ENCODE data around the gene PCSK6.
"Not testable (repeated sequence)": the region's sequence is repeated elsewhere in the genome, so short reads cannot be mapped to it uniquely, and the experiment has no call there.

Gene PCSK6

GRCh38 chr15:101303408-101303807, 186.1 kb downstream of the PCSK6 start:
- no peak for DNase-seq

- DNase-seq: no peak
These were observed 192.8 kb downstream of the PCSK6 start for GRCh38 chr15:101296418-101297405.

DNA sequence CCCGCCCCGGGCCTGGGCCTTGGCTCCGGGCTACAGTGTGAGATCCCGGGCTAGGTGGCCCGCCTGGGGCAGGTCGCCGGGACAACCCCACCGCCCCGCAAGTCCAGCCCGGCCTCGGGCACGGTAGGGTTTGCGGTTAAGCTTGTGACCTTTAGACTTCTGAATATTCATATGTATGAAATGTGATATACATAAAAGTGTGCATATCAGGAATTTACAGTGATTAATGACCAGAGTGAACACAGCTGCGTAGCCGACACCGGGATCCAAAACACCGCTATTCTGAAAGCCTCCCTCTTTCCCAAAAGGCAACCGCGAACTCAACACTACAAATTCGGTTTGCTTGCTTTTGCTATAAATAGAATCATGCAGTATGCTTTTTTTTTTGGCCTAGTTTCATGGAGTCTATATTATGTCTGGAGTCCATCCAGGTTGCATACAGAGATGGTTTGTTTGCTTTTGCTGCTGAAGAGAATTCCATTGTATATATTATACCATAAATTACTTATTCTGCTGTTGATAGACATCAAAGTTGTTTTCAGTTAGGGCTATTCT, 193.8 kb downstream of the PCSK6 start:
- no peak for DNase-seq

DNA sequence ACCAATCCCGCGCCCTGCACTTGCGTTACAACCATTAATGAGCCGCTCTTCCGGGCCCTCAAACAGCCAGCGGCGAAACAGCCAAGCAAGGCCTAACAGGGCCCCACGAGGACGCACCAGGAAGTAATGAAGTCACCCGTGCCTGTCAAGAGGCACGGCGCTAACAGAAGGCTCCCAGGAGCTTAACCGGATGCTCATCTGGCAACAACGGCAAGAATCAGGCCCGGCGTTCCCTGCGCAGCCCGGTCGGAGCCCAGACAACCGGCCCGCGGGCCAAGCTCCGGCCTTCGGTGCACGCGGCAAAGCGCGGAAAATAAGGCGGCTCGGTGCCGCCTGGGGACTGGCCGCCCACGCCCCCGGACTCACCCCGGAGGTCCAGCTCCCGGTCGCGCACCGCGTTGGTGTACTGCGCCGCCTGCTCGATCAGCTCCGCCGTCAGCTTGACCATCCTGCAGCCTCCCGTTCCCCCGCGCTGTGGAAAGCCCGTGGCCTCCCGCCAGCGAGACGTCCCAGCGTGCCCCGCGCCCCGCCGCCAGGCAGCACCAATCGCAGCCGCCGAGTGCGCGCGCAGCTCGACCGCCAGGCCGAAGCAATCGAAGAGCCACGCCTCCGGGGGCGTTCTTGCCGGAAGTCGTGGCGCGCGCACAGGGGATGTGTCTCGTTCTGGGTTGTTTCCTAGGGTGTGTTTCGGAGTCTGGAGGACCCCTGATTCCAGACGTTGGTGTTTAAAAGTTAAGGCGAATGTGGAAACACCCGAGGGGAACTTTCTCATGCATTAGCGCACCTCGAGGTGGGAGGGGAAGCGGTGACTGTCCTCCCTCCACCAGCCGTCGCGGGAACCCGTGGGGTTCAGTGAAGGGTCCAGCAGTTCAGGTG, 194.5 kb downstream of the PCSK6 start, which contains the start of gene SNRPA1:
Gene SNRPA1 (minus strand): TSS at position 518 of the 876 bp plus-strand sequence. CDS start 70 bp downstream, at position 448.
- peak; percentile 90 to 95 for DNase-seq

GRCh38 chr15:101293122-101293521, 196.4 kb downstream of the PCSK6 start:
- DNase-seq: no peak

- no peak for DNase-seq
These were observed 200.5 kb downstream of the PCSK6 start for GRCh38 chr15:101288905-101289513.

DNA sequence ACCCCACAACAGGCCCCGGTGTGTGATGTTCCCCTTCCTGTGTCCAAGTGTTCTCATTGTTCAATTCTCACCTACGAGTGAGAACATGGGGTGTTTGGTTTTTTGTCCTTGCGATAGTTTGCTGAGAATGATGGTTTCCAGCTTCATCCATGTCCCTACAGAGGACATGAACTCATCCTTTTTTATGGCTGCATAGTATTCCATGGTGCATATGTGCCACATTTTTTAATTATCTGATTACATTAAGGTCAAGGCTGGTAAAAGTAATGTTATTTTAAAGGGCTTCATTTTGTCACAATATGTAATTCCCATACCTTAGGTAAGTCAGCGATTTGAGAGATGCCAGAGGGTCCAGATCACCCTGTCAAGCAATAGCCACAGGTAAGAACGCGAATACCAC, 202.2 kb downstream of the PCSK6 start:
- DNase-seq: not testable (repeated sequence)

GRCh38 chr15:101286471-101287114, 202.9 kb downstream of the PCSK6 start:
- no peak for DNase-seq

DNA sequence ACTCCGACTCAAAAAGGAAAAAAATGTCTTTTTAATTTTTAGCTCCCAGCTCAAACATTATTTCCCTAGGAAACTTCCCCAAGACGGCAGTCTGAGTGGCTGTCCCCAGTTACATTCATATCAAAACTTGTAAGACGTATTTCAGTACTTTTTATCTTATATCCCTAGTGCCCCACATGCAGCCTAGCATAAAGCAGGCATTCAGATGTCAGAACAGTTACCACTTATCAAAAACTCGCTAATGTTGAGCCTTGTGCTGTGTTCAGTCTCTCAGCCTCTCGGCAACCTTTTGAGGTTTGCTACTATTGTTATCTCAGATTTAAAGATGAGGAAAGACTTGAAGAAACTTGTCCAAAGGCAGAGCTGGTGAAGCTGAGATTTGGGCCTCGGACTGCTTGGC, 205.6 kb downstream of the PCSK6 start:
- no peak for DNase-seq

GRCh38 chr15:101280007-101280406, 209.5 kb downstream of the PCSK6 start:
- DNase-seq: no peak

- no peak for DNase-seq
These were observed 211.5 kb downstream of the PCSK6 start for GRCh38 chr15:101277943-101278564.

DNA sequence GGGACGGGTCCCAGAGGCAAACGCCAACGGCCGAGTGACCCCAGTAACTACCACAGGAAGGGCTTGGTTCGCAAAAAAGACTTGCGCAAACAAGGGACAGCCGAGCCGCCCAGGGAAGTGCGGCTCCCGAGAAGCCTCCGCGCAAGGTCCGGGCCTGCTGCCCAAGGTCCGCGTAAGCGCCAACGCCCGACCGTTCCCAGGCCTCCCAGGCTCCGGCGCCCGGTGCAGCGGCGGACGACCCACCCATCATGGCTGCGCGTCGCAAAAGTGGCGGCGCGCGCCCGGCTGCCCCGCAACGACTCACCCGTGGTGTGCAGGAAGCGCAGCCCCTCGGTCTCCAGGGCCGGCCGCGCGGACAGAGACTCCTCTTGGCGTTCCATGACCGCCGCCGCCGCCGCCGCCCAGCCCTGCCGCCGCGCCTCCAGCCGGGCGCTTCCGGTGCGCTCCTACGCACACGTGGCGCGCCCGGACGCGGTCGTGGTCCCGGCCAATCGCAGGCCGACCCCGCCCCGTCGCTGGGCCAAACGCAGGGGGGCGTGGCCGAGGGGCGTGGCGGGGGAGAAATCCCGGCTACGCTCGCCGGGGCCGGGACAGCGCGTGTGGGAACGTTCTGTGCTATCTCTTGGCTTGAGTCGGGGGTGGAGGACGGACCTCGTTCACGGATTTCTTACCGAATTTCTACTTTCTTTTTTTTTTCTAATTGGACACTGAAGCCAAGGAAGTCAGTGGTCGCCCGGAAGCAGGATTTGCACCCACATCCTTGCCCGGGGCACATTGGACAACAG, 212.3 kb downstream of the PCSK6 start, which contains the start of gene SELENOS:
Gene SELENOS (minus strand): TSS at position 448 of the 785 bp plus-strand sequence. CDS start 68 bp downstream, at position 380.
- peak; percentile 75 to 79 for DNase-seq

DNA sequence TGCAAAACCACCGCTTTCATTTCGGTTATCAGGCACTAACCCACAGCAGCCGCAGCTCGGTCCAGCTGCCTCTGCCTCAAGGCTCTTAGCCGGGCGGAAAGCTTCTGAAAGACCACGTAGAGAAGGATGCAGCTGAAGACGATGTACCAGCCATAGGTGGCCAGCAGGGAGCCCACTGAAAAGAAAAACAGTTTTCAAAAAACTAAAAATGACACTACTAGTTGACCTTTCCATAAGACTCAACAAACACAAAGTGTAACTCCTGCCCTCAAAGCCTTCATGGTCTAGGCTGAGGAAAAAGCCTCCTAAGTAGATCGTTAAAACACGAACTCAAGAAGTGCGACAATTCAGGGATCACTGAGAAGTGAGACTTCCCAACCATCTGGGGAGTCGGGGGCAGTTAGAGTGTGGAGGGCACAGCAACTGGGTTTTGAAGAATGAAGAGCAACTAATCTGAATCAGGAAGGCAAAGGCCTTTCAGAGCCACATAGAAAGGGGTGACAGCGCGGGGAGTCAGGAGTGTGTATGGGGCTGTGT, 212.9 kb downstream of the PCSK6 start:
- DNase-seq: no peak

- no peak for DNase-seq
These were observed 214.5 kb downstream of the PCSK6 start for GRCh38 chr15:101275018-101275417.

DNA sequence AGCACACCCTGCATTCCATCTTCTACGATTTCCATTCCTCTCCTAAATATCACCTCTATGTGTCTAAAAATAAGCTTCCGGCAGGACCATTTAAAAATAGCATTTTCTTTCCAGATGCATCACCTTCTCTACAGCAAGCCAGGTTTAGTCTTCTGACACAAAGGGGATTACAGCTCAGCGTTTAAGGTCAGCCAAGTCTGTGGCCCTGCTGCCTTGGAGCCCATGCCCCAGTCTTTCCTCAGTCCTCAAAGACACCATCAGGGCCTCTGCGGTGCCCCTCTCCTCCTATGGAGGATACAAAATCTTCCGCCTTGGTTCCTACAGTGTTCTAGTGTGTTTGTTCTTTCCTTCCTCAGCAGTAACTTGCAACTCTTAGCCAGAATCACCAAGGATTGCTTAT, 216.0 kb downstream of the PCSK6 start:
- no peak for DNase-seq

- DNase-seq: no peak
These were observed 216.9 kb downstream of the PCSK6 start for GRCh38 chr15:101272584-101272983.

GRCh38 chr15:101269479-101270223, 219.9 kb downstream of the PCSK6 start:
- DNase-seq: no peak

- DNase-seq: peak; percentile 52 to 65
These were observed 222.0 kb downstream of the PCSK6 start for GRCh38 chr15:101267320-101268104.

GRCh38 chr15:101266787-101267186, 222.7 kb downstream of the PCSK6 start:
- DNase-seq: no peak

Measured in hippocampal formation (tissue), 2 donors.